Thyroid gland (tissue), 4 donors: Measurements from ENCODE around the gene PLXNA4. TPM values are rescaled to one million over a fixed set of nuclear protein-coding genes. Genes with fewer than 3 reads are reported as not detected.

Experiments used
- DNase-seq, 2 donors: peaks; one replicate each; pipeline ENCODE4 v3.0.0-alpha.2; 2019
- H3K27ac ChIP-seq, 3 donors: fragments of 200-600 bp; sonication (generic); 1 replicate in 2 of 3; 2 replicates in 1 of 3; pipeline ENCODE4 v1.5.1; 2016 to 2019; ENCODE audit warnings: mild to moderate bottlenecking in 1 of 3, moderate library complexity in 1 of 3
- H3K27me3 ChIP-seq: fragments of 200-600 bp; sonication (generic); one replicate; pipeline ENCODE4 v1.5.1; 2019
- H3K36me3 ChIP-seq, 2 donors: fragments of 200-600 bp; sonication (generic); one replicate each; pipeline ENCODE4 v1.5.1; 2016 to 2019
- H3K4me1 ChIP-seq, 2 donors: fragments of 200-600 bp; sonication (generic); one replicate each; pipeline ENCODE4 v1.5.1; 2017 to 2019
- H3K4me3 ChIP-seq, 3 donors: fragments of 200-600 bp; sonication (generic); replicated peaks in 1 of 3; 1 replicate in 2 of 3; 2 replicates in 1 of 3; pipeline ENCODE4 v1.5.1; 2016; ENCODE audit warnings: mild to moderate bottlenecking in 1 of 3
- H3K9me3 ChIP-seq: fragments of 200-600 bp; sonication (generic); one replicate; pipeline ENCODE4 v1.5.1; 2017
- POLR2A ChIP-seq, 2 donors: fragments of 450-650 bp; IDR thresholded peaks; one replicate each; pipeline ENCODE4 v1.6.1; 2017; ENCODE audit warnings: antibody characterized with exemption in 2 of 2, mild to moderate bottlenecking in 2 of 2, moderate library complexity in 1 of 2
- WGBS, 2 donors: methylation state at CpG; one replicate each; pipeline ENCODE4 v1.1.5; 2017; 5-methylcytosine and 5-hydroxymethylcytosine counted together
- intact Hi-C: fragments of 100-400 bp; cut with DNase I; formaldehyde crosslinking; loops from one replicate; pipeline ENCODE4 v1.15.1; 2023
- total RNA-seq, 4 donors: library from RNA; depleted of rRNA; stranded (reverse); fragments of >200 nt; gene quantifications; one replicate each; pipeline ENCODE4 v1.2.3, GENCODE V29; 2016
- TF ChIP-seq, protein P1 (sequence below), 6 experiments: fragments of 200-600 bp in 3 of 6; fragments of 450-650 bp in 3 of 6; sonication (generic) in 3 of 6; IDR thresholded peaks; one replicate each; pipeline ENCODE4 v1.5.1; 2016 to 2019; ENCODE audit warnings: antibody characterized with exemption in 6 of 6, mild to moderate bottlenecking in 2 of 6, inconsistent platforms in 1 of 6, moderate library complexity in 1 of 6

The PLXNA4 gene
- total RNA-seq, 4 donors from 2014 or later, result 1.3 to 8.3 (median 2.4) TPM

DNA sequence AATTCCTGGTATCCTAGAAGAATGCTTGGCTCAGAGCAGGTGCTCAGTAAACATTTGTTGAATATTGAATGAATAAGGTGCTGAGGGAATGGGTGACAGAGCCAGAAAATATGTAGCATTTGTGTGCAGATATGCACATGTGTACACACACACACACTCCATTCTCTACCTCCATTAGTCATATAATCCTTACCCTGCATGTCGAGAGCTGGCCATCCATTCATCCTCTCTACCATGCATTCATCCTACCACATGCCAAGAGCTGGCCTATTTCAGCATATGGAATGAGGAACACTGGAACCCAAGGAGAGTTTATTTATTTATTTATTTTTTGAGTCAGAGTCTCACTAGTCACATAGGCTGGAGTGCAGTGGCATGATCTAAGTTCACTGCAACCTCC is 284.8 kb downstream of the PLXNA4 start:
- intact Hi-C loops, result no loop called here
- no peak overlapping the region for H3K4me3 ChIP-seq
- no peaks in the 10 kb centered on the region for H3K27me3 ChIP-seq
- no peak for TF ChIP-seq POLR2A (IDR thresholded peaks at IDR 0.05)
- TF ChIP-seq, protein P1, sequence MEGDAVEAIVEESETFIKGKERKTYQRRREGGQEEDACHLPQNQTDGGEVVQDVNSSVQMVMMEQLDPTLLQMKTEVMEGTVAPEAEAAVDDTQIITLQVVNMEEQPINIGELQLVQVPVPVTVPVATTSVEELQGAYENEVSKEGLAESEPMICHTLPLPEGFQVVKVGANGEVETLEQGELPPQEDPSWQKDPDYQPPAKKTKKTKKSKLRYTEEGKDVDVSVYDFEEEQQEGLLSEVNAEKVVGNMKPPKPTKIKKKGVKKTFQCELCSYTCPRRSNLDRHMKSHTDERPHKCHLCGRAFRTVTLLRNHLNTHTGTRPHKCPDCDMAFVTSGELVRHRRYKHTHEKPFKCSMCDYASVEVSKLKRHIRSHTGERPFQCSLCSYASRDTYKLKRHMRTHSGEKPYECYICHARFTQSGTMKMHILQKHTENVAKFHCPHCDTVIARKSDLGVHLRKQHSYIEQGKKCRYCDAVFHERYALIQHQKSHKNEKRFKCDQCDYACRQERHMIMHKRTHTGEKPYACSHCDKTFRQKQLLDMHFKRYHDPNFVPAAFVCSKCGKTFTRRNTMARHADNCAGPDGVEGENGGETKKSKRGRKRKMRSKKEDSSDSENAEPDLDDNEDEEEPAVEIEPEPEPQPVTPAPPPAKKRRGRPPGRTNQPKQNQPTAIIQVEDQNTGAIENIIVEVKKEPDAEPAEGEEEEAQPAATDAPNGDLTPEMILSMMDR (IDR thresholded peaks at IDR 0.05), result no peak
- DNase-seq, result no peak
- no peak overlapping the region for H3K27ac ChIP-seq
- no peaks in the 10 kb centered on the region for H3K4me1 ChIP-seq
- no peaks in the 10 kb centered on the region for H3K9me3 ChIP-seq
- no peaks in the 10 kb centered on the region for H3K36me3 ChIP-seq
- WGBS, 2 donors, result 93 to 100% methylated on average over 1 of the region's 1 CpG

DNA sequence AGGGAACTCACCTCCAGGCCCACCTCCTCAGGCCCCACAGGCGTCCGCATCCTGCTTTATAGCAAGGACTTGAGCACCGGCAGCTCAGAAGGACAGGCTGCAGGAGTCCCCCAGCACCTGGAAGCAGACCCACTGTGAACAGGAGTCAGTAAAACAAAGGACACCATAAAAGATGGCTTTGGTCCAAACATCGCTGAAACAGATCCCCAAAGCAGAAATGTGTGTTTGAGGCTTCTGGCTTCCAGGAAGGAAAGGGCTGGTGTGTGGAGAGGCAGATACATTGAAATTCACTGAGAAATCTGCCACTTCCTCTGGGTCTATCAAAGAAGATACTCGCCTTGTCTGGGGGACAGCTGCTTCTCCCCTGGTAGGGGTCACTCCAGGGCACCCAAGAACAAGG is 286.2 kb downstream of the PLXNA4 start:
- H3K4me3 ChIP-seq, result no peak overlapping the region
- no peaks in the 10 kb centered on the region for H3K9me3 ChIP-seq
- no peak overlapping the region for H3K27ac ChIP-seq
- no peaks in the 10 kb centered on the region for H3K4me1 ChIP-seq
- WGBS, 2 donors, result 73 to 81% methylated on average over 5 of the region's 5 CpGs
- H3K36me3 ChIP-seq, result no peaks in the 10 kb centered on the region
- no peak for DNase-seq
- H3K27me3 ChIP-seq, result no peaks in the 10 kb centered on the region
- intact Hi-C loops, result no loop called here
- TF ChIP-seq, protein P1 (IDR thresholded peaks at IDR 0.05), result no peak
- no peak for TF ChIP-seq POLR2A (IDR thresholded peaks at IDR 0.05)

DNA sequence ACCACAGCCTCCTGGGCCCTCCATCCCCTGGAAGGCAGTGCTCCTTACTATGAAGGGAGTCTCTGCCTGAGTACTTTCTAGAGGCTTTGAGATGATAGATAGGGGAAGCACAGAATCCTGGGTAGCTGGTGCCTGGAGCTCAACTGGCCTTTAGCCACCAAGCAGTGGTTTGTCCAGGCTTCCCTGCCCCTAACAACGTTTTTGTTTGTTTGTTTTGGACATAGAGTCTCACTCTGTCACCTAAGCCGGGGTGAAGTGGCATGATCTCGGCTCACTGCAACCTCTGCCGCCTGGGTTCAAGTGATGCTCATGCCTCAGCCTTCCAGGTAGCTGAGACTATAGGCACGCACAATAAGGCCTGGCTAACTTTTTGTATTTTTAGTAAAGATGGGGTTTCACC is 289.4 kb downstream of the PLXNA4 start:
- intact Hi-C loops, result no loop called here
- H3K9me3 ChIP-seq, result no peaks in the 10 kb centered on the region
- H3K4me3 ChIP-seq, result no peak overlapping the region
- no peak for TF ChIP-seq POLR2A (IDR thresholded peaks at IDR 0.05)
- TF ChIP-seq, protein P1 (IDR thresholded peaks at IDR 0.05), result no peak
- DNase-seq, result no peak
- no peaks in the 10 kb centered on the region for H3K4me1 ChIP-seq
- H3K27ac ChIP-seq, result no peak overlapping the region
- no peaks in the 10 kb centered on the region for H3K36me3 ChIP-seq
- H3K27me3 ChIP-seq, result no peaks in the 10 kb centered on the region
- WGBS, 2 donors, result 66 to 74% methylated on average over 5 of the region's 5 CpGs

DNA sequence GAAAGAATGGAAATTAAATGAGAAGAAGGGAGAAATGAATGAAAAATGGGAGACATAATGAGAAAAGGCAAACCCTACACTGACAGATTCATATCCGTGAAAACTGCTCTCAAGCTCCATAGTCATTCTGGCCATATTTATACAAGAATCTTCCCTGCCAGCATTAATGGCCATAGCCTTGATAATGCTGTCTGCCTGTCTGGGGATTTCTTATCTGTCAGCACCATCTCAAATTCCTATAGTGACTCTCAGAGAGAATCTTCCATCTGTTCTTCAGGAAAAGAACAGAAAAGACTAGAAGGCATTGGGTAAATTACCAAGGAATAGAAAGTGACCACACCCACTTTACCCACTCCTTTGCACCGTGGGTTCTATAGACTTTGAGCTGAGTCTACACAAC is 295.9 kb downstream of the PLXNA4 start:
- Histone ChIP-seq H3K9me3 (no peaks in the 10 kb centered on the region), H3K27me3 (no peaks in the 10 kb centered on the region), H3K4me3 (no peak overlapping the region), H3K36me3 (no peaks in the 10 kb centered on the region), H3K4me1 (no peaks in the 10 kb centered on the region), H3K27ac (no peak overlapping the region)
- intact Hi-C loops, result no loop called here
- DNase-seq, result no peak
- 56 to 58% methylated on average over 2 of the region's 2 CpGs for WGBS, 2 donors
- TF ChIP-seq POLR2A (IDR thresholded peaks at IDR 0.05), result no peak
- TF ChIP-seq, protein P1 (IDR thresholded peaks at IDR 0.05), result no peak

DNA sequence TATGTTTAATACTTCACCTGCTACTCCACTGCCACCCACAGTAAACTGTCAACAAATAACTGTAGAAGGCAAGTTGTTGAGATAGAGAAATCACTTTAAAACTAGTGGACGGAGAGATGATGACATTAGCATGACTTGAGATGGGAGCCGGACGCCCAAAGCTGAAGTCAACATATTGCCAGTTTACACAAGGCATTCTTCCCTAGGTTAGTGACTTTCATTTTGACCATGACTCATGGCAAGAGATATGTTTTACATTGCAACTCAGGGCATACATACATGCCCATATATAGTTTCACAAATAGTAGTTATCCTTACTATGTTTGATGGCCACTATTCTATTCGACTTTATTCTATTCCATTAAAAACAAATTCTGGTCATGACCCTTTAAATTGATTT is 296.6 kb downstream of the PLXNA4 start:
- 90 to 94% methylated on average over 4 of the region's 4 CpGs for WGBS, 2 donors
- no peaks in the 10 kb centered on the region for H3K36me3 ChIP-seq
- TF ChIP-seq, protein P1 (IDR thresholded peaks at IDR 0.05), result no peak
- no peak for TF ChIP-seq POLR2A (IDR thresholded peaks at IDR 0.05)

More for the DNA sequence above, 296.6 kb downstream of the PLXNA4 start:
- Histone ChIP-seq H3K27me3 (no peaks in the 10 kb centered on the region), H3K27ac (no peak overlapping the region), H3K4me3 (no peak overlapping the region), H3K9me3 (no peaks in the 10 kb centered on the region), H3K4me1 (no peaks in the 10 kb centered on the region)
- no peak for DNase-seq
- intact Hi-C loops, result no loop called here
